ENCODE measurements around the gene RFPL3.
"Not testable (repeated sequence)": the region's sequence is repeated elsewhere in the genome, so short reads cannot be mapped to it uniquely, and the experiment has no call there.

The RFPL3 gene

DNA sequence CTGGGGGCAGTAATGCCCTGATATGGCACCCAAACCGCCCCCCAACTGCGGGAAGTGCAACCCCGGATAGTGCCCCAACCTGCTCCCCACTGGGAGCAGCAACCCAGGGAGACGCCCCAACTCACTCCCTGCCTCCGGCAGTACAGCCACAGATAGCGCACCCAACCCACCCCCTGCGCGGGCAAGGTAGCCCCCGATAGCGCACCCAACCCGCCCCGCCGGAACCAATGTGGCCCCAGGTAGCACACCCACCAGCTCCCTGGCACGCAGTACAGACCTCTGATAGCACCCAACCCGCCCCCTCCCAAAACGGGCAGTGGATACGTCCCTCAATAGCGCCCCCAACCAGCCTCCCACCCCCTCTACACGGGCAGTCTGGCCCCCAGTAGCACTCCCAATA lies 3.8 kb upstream of the RFPL3 start:
- DNase-seq (ENCODE audit: low spot score), result no peak

GRCh38 chr22:32354360-32355351 lies 3.0 kb upstream of the RFPL3 start:
- DNase-seq (ENCODE audit: low spot score), result peak; percentile 52

- no peak for DNase-seq (ENCODE audit: low spot score)
These were observed 1.9 kb upstream of the RFPL3 start for GRCh38 chr22:32355760-32356159.

GRCh38 chr22:32360096-32360495 lies 2.4 kb downstream of the RFPL3 start:
- not testable (repeated sequence) for DNase-seq (ENCODE audit: low spot score)

GRCh38 chr22:32361257-32361656 lies 3.6 kb downstream of the RFPL3 start:
- DNase-seq (ENCODE audit: low spot score), result no peak

DNA sequence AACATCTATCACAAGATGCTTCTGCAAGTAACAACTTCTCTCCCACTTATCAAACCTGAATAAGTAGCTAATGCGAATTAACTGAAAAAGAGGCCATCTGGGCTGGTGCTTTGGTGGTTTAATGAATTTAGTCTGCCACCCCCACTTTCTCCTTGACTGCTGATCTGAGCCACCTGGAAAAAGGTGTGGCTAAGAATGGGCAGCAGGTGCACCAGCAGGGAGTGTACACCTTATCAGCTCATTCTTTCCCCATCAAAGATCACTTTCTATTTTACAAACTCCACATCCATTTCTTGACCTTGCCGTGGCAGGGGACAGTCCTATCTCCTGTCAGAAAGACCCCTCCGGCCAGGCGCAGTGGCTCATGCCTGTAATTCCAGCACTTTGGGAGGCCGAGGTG lies 6.5 kb downstream of the RFPL3 start:
- DNase-seq (ENCODE audit: low spot score), result no peak

- DNase-seq (ENCODE audit: low spot score), result no peak
These were observed 18.2 kb downstream of the RFPL3 start for GRCh38 chr22:32375678-32376450.

DNA sequence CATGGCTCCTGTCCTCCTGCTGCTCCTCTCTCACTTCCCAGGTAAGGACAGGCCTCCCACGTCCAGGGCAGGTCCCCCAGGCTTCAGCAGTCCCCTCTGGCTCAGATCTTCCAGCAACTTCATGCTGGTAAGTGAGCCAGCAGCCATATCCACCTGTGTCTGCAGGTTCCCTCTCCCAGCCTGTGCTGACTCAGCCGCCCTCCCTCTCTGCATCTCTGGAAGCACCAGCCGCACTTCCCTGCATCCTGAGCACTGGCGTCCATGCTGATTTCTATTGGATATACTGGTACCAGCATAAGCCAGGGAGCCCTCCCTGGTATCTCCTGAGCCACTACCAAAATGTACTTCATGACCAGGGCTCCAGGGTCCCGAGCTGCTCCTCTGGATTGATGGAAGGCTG lies 19.0 kb downstream of the RFPL3 start:
- no peak for DNase-seq (ENCODE audit: low spot score)

- peak; percentile 69 for DNase-seq (ENCODE audit: low spot score)
These were observed 21.1 kb downstream of the RFPL3 start for GRCh38 chr22:32378707-32379272.

DNA sequence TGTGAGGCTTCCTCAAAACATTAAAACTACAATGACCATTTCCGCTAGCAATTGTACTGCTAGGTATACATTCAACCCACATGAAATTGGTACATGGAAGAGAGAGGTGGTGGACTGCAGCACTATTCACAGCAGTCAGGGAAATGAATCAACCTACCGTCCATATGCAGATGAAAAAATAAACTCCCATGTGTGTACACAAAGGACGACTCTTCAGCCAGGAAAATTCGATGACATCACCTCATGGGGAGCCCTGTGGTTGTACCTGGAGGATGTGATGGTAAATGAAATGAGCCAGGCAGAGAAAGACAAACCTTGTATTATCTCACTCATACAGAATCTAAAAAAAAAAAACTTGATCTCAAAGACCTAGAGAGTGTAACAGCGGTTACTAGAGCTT lies 23.3 kb downstream of the RFPL3 start:
- DNase-seq (ENCODE audit: low spot score), result no peak

- no peak for DNase-seq (ENCODE audit: low spot score)
These were observed 28.0 kb downstream of the RFPL3 start for GRCh38 chr22:32385681-32386080.

GRCh38 chr22:32389685-32390084 lies 32.0 kb downstream of the RFPL3 start:
- no peak for DNase-seq (ENCODE audit: low spot score)

DNA sequence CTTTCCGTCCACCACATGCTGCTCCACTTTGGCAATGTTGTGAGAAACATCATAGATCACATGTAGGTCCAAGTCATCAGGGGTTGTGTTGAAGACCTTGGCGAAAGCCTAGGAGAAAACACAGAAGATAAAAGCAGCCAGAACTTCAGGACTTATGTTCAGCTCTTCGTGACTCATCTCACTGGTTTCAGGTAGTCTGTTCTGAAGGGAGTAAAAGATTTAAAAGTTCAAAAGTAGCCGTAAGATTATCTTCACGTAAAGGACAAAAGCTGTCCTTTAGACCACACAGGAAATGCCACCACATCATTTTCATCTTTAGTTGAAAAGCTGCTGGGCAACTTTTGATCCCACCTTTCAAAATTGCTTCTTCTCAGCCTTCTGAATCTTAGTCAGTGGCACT lies 37.4 kb downstream of the RFPL3 start:
- no peak for DNase-seq (ENCODE audit: low spot score)

DNA sequence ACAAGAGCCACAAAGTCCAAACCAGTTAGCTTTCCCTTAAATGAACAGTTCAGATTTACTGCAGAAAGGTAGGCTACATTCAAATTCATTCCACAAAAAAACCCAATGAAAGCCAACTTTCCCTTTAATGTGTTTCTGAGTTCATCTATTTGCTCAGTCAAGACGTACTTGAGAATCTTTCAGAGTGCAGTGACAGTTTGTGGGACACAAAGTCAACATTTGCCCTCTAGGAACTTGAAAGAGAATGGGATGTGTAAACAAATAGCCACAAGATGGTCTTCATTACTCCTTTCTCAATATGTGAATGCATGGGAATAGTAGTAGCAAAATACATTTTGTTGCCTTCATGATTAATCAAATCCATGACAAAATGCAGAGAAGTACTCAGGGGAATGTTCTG lies 38.6 kb downstream of the RFPL3 start:
- no peak for DNase-seq (ENCODE audit: low spot score)

DNA sequence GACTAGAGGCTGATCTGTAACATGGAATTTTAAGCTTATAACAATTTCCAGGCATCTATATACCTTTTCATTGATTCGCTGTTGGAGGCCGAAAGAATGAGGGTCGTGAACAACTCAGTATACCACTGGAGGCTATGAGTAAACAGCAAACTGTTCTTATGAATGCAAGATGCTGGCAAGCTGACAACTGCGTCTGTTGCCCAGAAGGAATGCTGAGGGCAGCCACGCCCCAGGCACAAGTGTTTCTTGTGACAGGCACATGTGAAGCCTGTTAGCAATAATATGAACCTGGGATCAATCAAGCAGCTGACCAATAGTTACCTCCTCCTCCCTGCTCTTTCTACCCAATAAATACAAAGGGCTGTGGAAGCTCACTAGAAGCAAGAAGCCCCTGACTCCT lies 39.1 kb downstream of the RFPL3 start:
- DNase-seq (ENCODE audit: low spot score), result no peak

DNA sequence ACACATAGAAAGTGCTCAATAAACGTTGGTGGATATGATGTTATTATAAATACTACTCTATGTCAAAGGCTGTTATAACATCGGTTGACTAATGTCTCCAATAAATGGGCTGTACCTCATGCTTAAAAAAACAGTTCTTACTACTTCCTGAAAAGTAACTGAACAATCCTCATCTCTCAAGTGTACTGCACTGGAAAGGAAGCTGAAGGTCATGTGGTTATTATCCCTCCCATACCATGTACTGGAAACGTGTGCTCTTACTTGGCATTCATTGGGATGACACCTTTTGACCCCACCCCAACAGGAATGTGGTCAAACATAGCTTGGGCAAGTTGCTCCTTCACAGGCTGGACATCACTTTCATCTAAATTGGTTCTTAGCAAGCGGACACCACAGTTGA lies 43.8 kb downstream of the RFPL3 start:
- no peak for DNase-seq (ENCODE audit: low spot score)

- no peak for DNase-seq (ENCODE audit: low spot score)
These were observed 46.4 kb downstream of the RFPL3 start for GRCh38 chr22:32404021-32404420.

DNA sequence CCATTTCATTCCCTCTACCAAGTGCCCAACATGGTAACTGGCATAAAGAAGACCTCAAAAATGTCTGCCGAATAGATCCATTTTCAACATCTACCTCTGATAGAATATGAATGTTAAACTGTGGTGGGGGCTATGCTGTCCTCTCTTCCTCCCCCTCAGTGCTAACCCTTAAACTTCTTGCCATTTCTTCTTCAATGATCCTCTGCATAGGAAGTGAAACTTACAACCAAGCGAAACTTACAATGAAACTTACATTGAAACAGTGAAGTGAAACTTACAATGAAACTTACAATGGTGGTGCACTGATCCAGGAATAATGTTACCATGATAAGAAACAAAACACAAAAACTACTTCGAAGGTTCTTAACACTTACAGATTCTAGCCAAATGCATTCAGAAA lies 49.6 kb downstream of the RFPL3 start:
- DNase-seq (ENCODE audit: low spot score), result no peak

DNA sequence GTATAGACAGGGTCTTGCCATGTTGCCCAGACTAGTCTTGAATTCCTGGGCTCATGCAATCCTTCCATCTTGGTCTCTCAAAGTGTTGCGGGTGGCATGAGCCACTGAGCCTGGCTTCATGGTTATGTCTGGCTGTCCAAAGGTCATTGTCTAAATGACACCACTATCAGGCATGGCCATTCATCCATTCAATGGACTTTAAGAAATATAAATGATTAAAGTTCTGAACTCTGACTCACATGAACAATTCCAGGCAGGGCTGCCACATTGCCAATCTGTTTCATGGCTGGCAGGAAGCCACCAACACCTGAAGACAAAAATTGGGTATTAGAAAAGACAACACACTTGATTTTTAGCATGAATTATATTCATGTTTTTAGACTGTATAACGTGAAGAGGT lies 50.3 kb downstream of the RFPL3 start:
- no peak for DNase-seq (ENCODE audit: low spot score)

DNA sequence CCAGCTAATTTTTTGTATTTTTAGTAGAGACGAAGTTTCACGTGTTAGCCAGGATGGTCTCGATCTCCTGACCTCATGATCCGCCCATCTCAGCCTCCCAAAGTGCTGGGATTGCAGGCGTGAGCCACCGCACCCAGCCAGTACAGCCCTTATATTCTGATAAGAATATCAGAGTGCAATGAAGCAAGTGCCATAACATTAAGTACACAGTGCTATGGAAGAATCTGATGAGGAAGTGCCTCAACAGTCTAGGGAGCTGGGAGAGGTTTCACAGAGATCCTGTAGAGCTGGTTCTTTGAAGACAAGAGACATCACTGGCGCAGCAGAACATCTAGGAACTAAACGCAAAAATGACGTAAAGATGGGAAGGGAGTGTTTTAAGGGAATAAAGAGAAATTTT lies 52.3 kb downstream of the RFPL3 start:
- DNase-seq (ENCODE audit: low spot score), result no peak

DNA sequence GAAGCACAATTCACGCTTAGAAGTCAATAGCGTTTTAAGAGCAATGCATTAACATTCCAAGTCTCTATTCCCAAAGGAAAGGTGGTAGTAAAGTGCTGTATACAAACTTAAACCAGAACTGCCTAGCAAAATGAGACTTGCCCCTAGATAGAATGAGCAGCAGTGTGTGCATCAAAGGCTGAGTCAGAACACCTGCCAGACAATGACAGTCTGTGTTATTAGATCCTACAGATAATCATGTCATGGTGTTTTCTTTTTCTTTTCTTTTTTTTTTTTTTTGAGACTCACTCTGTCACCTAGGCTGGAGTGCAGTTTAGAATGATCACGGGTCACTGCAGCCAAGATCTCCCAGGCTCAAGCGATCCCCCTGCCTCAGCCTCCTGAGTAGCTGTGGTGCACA lies 52.8 kb downstream of the RFPL3 start:
- peak; percentile 30 for DNase-seq (ENCODE audit: low spot score)
